Kidney (tissue), 14 donors: ENCODE measurements around the gene PRICKLE4. TPM values are rescaled to one million over a fixed set of nuclear protein-coding genes. Genes with fewer than 3 reads are reported as not detected.
A peak's percentile ranks its signal among the peaks of the same experiment; 100 is the strongest.

Source experiments
- DNase-seq, 5 donors: peaks; one replicate each; pipeline ENCODE4 v3.0.0-alpha.2; 2013 to 2020
- FAIRE-seq: peaks from 2 replicates; lab custom pipeline; 2012; peaks lifted over from hg19 to GRCh38; lab: Jason Lieb, UNC
- H3K27ac ChIP-seq, 2 donors: one replicate each; pipeline ENCODE4 v1.7.0; 2013; ENCODE audit warnings: low read depth in 2 of 2, low read length in 2 of 2, inconsistent platforms in 1 of 2
- H3K27me3 ChIP-seq: one replicate; pipeline ENCODE4 v1.7.1; 2013; ENCODE audit warnings: low read length, inconsistent platforms; ENCODE audit not compliant: control insufficient read depth, insufficient read depth
- H3K36me3 ChIP-seq, 3 donors: one replicate each; pipeline versions ENCODE4 v1.7.0 to v1.7.1; 2013; ENCODE audit warnings: low read length in 3 of 3, control low read depth in 1 of 3, inconsistent platforms in 1 of 3; ENCODE audit not compliant: insufficient read depth in 3 of 3, control insufficient read depth in 2 of 3
- H3K4me1 ChIP-seq, 3 donors: one replicate each; pipeline versions ENCODE4 v1.7.0 to v1.7.1; 2013; ENCODE audit warnings: low read length in 3 of 3, inconsistent platforms in 1 of 3, low read depth in 1 of 3; ENCODE audit not compliant: control insufficient read depth in 2 of 3, insufficient read depth in 2 of 3
- H3K4me3 ChIP-seq, 3 donors: one replicate each; pipeline versions ENCODE4 v1.7.0 to v1.8.1; 2013; ENCODE audit warnings: low read length in 3 of 3, control low read depth in 1 of 3, inconsistent platforms in 1 of 3
- H3K9ac ChIP-seq, 3 donors: one replicate each; pipeline versions ENCODE4 v1.7.0 to v1.7.1; 2013; ENCODE audit warnings: low read length in 3 of 3, control low read depth in 1 of 3, inconsistent platforms in 1 of 3
- H3K9me3 ChIP-seq, 3 donors: one replicate each; pipeline versions ENCODE4 v1.7.0 to v1.7.1; 2013; ENCODE audit warnings: low read length in 3 of 3, control low read depth in 1 of 3, inconsistent platforms in 1 of 3; ENCODE audit not compliant: control insufficient read depth in 2 of 3, insufficient read depth in 1 of 3
- intact Hi-C: fragments of 100-400 bp; cut with DNase I; formaldehyde crosslinking; loops from one replicate; pipeline ENCODE4 v1.11.1; 2022
- polyA plus RNA-seq: library from polyadenylated mRNA; stranded (reverse); fragments of 350-450 nt; fragmentation: Illumina TruSeq; extraction: RNeasy Lipid Tissue Mini Kit (QIAGEN cat#74804); gene quantifications from one replicate; pipeline ENCODE4 v1.2.3, GENCODE V29; 2014; ENCODE audit warnings: low read depth, low replicate concordance; ENCODE audit not compliant: insufficient read depth
- total RNA-seq: library from RNA; stranded (reverse); fragmentation: NEBNext Ultra II Directional; extraction: Animal tissue kit (Norgen Biotek cat#: 25700); gene quantifications from one replicate; pipeline ENCODE4 v1.2.1, GENCODE V29; 2021
- TF ChIP-seq, protein P1 (sequence below): IDR thresholded peaks from 3 replicates; pipeline ENCODE4 v1.5.1; 2012; ENCODE audit warnings: mild to moderate bottlenecking, moderate library complexity, borderline replicate concordance; ENCODE audit not compliant: insufficient read depth; ENCODE audit errors: extremely low read depth
- donor health status: control.
- donor health status: control.
- donor health status: control.
- donor health status: control.
- donor health status: control.
- donor health status: DM: yes; HTN: yes; CAD: no.
- donor health status: Normal renal cell carcinoma (clear cell type).

PRICKLE4 gene
- total and polyA plus RNA-seq, 2 donors from 2014 or later: 1.4 to 6.5 TPM

DNA sequence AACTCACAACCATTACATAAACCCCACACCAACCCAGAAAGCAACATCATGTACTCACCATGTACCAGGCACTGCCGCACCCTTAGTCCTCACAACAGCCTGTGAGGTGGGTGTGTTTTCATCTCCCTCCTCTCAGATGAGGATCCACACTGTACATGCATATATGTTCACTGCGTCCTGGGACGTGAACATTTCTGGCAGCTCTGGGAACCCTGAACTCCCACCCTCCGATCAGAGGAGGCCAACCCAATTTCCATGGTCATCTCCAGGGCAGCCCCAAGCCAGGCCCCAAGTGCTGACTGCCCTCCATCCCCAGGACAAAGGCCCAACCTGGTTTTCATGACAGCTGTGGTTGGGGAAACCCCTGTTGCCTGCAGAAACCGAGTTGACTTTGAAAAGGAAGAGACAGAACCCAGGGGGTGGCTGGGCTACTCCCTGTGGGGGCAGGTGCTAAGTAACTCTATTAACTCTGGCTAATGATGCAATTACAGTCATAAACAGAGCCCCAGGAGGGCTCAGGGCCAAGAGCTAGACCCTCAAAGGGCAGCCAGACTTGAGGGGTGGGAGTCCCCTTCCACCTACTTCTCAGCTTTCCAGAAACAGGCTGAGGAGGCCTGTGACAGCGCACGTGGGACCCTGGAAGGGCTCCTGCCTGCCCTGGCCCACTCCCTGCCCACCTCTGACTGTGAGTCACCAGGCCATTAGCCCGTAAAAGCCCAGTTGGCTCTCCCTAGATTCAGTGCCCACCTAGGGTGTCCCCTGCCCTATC lies 47.8 kb upstream of the PRICKLE4 start:
- Histone ChIP-seq H3K4me1 (peaks cover 0 to 40% (median 17%) of the 10 kb centered on the region in 3 donors), H3K9me3 (no peaks in the 10 kb centered on the region), H3K27ac (peak overlapping the region; percentile 98), H3K27me3 (no peaks in the 10 kb centered on the region), H3K9ac (peak overlapping the region in 2 of 3 donors; percentile 74 to 87), H3K36me3 (no peaks in the 10 kb centered on the region), H3K4me3 (peak overlapping the region; percentile 3 to 77 (median 59))
- FAIRE-seq (no peak), DNase-seq (peak in 3 of 5 donors; percentile 31 to 68 (median 49))
- TF ChIP-seq, protein P1, sequence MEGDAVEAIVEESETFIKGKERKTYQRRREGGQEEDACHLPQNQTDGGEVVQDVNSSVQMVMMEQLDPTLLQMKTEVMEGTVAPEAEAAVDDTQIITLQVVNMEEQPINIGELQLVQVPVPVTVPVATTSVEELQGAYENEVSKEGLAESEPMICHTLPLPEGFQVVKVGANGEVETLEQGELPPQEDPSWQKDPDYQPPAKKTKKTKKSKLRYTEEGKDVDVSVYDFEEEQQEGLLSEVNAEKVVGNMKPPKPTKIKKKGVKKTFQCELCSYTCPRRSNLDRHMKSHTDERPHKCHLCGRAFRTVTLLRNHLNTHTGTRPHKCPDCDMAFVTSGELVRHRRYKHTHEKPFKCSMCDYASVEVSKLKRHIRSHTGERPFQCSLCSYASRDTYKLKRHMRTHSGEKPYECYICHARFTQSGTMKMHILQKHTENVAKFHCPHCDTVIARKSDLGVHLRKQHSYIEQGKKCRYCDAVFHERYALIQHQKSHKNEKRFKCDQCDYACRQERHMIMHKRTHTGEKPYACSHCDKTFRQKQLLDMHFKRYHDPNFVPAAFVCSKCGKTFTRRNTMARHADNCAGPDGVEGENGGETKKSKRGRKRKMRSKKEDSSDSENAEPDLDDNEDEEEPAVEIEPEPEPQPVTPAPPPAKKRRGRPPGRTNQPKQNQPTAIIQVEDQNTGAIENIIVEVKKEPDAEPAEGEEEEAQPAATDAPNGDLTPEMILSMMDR: no peak
- intact Hi-C loops: no loop called here

DNA sequence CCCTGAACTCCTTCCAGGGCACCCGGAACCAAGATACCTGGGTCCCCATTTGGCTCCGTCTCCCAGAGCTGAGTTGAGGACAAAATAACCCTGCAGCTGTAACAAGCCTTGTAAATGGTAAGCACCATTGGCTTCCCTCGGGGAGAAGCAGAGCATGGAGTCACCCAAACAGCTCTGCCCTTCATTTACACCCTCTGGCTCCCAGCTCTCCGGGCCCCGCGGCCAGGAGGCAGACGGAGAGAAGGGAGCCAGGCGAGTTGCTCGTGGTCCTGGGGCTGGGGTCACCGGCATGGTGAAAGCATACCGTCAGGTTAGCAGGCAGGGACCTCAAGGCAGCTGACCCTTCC lies 47.2 kb upstream of the PRICKLE4 start:
- TF ChIP-seq, protein P1: no peak
- Histone ChIP-seq H3K9me3 (no peaks in the 10 kb centered on the region), H3K9ac (peak overlapping the region in 2 of 3 donors; percentile 74 to 87), H3K36me3 (no peaks in the 10 kb centered on the region), H3K4me1 (peaks cover 0 to 35% (median 17%) of the 10 kb centered on the region in 3 donors), H3K27ac (peak overlapping the region; percentile 98), H3K4me3 (peak overlapping the region; percentile 35 to 77 (median 59)), H3K27me3 (no peaks in the 10 kb centered on the region)
- FAIRE-seq: no peak
- intact Hi-C loops: no loop called here
- DNase-seq: peak in 1 of 5 donors; percentile 37

DNA sequence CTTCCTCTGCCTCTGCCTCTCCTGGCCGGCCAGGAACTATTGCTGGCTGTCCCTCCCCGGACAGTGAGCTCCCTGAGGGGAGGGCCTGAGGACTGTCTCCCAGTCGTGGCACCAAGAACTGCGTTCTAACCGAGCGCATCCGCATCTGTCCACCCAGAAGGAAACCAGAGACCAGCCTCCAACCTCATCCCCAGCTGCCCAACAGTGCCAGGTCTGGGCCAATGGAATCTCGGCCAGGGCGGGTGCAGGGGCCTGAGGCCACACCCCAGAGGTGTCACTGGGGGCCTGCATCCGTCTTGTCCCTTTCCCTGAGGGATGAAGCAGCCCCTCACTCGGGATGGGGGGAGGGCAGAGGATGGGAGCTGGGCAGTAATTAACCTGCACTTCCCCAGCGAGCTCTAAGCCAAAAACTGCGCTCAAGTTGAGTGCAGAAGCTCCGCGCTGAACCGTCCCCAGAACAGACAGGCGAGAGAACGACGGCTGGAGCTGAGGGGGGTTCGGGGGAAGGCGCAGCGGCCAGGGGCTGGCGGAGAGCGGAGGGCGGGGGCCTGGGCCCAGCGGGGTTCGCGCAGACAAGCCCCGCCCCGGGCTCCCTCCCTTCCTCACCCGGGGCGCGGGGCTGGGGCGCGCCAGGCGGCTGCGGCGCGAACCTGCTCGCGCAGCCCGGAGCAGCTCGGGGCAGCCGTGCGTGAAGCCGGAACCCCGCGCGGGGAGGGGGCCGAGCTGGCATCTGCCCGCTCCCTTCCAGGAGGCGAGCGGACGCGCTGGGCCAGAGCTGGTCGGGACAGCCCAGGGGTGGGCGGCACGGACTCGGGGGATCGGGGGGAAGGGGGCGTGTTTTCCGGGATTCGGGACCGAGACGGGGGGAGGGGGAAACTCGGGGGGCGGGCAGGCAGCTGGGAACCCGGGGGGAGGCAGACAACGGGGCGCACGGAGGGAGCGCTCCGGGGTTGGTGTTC lies 46.6 kb upstream of the PRICKLE4 start:
- TF ChIP-seq, protein P1: no peak

More for the DNA sequence above, 46.6 kb upstream of the PRICKLE4 start:
- FAIRE-seq (no peak), DNase-seq (peak; percentile 79 to 95 (median 90))
- H3K4me1 ChIP-seq: peaks cover 0 to 32% (median 17%) of the 10 kb centered on the region in 3 donors
- H3K27ac ChIP-seq: peak overlapping the region; percentile 98
- peak overlapping the region in 2 of 3 donors; percentile 74 to 87 for H3K9ac ChIP-seq
- no peaks in the 10 kb centered on the region for H3K9me3 ChIP-seq
- H3K36me3 ChIP-seq: no peaks in the 10 kb centered on the region
- intact Hi-C loops: no loop called here
- H3K4me3 ChIP-seq: peak overlapping the region; percentile 53 to 77 (median 59)
- H3K27me3 ChIP-seq: no peaks in the 10 kb centered on the region
